ENCODE measurements around the gene RBM33.

Gene RBM33

GRCh38 chr7:155694851-155695250, 50.4 kb downstream of the RBM33 start:
- DNase-seq (ENCODE audit: low spot score): no peak

GRCh38 chr7:155696747-155697146, 52.3 kb downstream of the RBM33 start:
- DNase-seq (ENCODE audit: low spot score): no peak

GRCh38 chr7:155698633-155699032, 54.2 kb downstream of the RBM33 start:
- no peak for DNase-seq (ENCODE audit: low spot score)

- no peak for DNase-seq (ENCODE audit: low spot score)
These were observed 54.7 kb downstream of the RBM33 start for GRCh38 chr7:155699180-155699579.

- DNase-seq (ENCODE audit: low spot score): no peak
These were observed 56.4 kb downstream of the RBM33 start for GRCh38 chr7:155700847-155701246.

- DNase-seq (ENCODE audit: low spot score): no peak
These were observed 57.6 kb downstream of the RBM33 start for GRCh38 chr7:155701972-155702544.

GRCh38 chr7:155702616-155703015, 58.2 kb downstream of the RBM33 start:
- DNase-seq (ENCODE audit: low spot score): no peak

GRCh38 chr7:155705623-155706360, 61.3 kb downstream of the RBM33 start:
- no peak for DNase-seq (ENCODE audit: low spot score)

GRCh38 chr7:155706376-155706775, 61.9 kb downstream of the RBM33 start:
- no peak for DNase-seq (ENCODE audit: low spot score)

- no peak for DNase-seq (ENCODE audit: low spot score)
These were observed 65.0 kb downstream of the RBM33 start for GRCh38 chr7:155709453-155709852.

GRCh38 chr7:155710031-155710430, 65.6 kb downstream of the RBM33 start:
- DNase-seq (ENCODE audit: low spot score): no peak

GRCh38 chr7:155710530-155710929, 66.1 kb downstream of the RBM33 start:
- DNase-seq (ENCODE audit: low spot score): no peak

- no peak for DNase-seq (ENCODE audit: low spot score)
These were observed 66.6 kb downstream of the RBM33 start for GRCh38 chr7:155711081-155711480.

GRCh38 chr7:155713384-155713783, 68.9 kb downstream of the RBM33 start:
- no peak for DNase-seq (ENCODE audit: low spot score)

GRCh38 chr7:155714702-155715101, 70.2 kb downstream of the RBM33 start:
- no peak for DNase-seq (ENCODE audit: low spot score)

GRCh38 chr7:155715111-155715805, 70.8 kb downstream of the RBM33 start:
- no peak for DNase-seq (ENCODE audit: low spot score)

- DNase-seq (ENCODE audit: low spot score): no peak
These were observed 72.7 kb downstream of the RBM33 start for GRCh38 chr7:155717010-155717744.

GRCh38 chr7:155721056-155721455, 76.6 kb downstream of the RBM33 start:
- DNase-seq (ENCODE audit: low spot score): no peak

- no peak for DNase-seq (ENCODE audit: low spot score)
These were observed 77.7 kb downstream of the RBM33 start for GRCh38 chr7:155722118-155722517.

GRCh38 chr7:155722936-155723335, 78.5 kb downstream of the RBM33 start:
- no peak for DNase-seq (ENCODE audit: low spot score)

GRCh38 chr7:155724327-155725005, 80.0 kb downstream of the RBM33 start:
- no peak for DNase-seq (ENCODE audit: low spot score)

GRCh38 chr7:155725006-155725355, 80.5 kb downstream of the RBM33 start:
- no peak for DNase-seq (ENCODE audit: low spot score)

All from globus pallidus (tissue), 1 donor.